GM19043 (cell line): ENCODE results near the gene PHF11.

Source experiments
- ATAC-seq: cut with Tn5 transposase; IDR thresholded peaks from one replicate; pipeline ENCODE4 v1.9.1; 2021; ENCODE audit warnings: low read depth; ENCODE audit not compliant: unreplicated experiment

The PHF11 gene

GRCh38 chr13:49497272-49497671 is 1.5 kb downstream of the PHF11 start:
- no peak for ATAC-seq

GRCh38 chr13:49498206-49498605 is 2.5 kb downstream of the PHF11 start:
- no peak for ATAC-seq

GRCh38 chr13:49499889-49500660 is 4.3 kb downstream of the PHF11 start:
- ATAC-seq: no peak

GRCh38 chr13:49502954-49503353 is 7.2 kb downstream of the PHF11 start:
- ATAC-seq: no peak

- ATAC-seq: no peak
Observed at GRCh38 chr13:49503951-49504350, 8.2 kb downstream of the PHF11 start.

- no peak for ATAC-seq
Observed at GRCh38 chr13:49512578-49512977, 16.8 kb downstream of the PHF11 start.

GRCh38 chr13:49516467-49516866 is 20.7 kb downstream of the PHF11 start:
- ATAC-seq: no peak

GRCh38 chr13:49517461-49517860 is 21.7 kb downstream of the PHF11 start:
- ATAC-seq: no peak

- ATAC-seq: no peak
Observed at GRCh38 chr13:49521224-49521623, 25.5 kb downstream of the PHF11 start.

GRCh38 chr13:49524740-49525501 is 29.2 kb downstream of the PHF11 start:
- ATAC-seq: no peak

GRCh38 chr13:49527123-49527522 is 31.4 kb downstream of the PHF11 start:
- no peak for ATAC-seq

- ATAC-seq: no peak
Observed at GRCh38 chr13:49528161-49528560, 32.4 kb downstream of the PHF11 start.

GRCh38 chr13:49530457-49530856 is 34.7 kb downstream of the PHF11 start:
- ATAC-seq: peak; percentile 70

GRCh38 chr13:49532593-49532992 is 36.8 kb downstream of the PHF11 start:
- ATAC-seq: no peak

- ATAC-seq: no peak
Observed at GRCh38 chr13:49533011-49533410, 37.3 kb downstream of the PHF11 start.

- no peak for ATAC-seq
Observed at GRCh38 chr13:49533591-49534269, 38.0 kb downstream of the PHF11 start.

- peak; percentile 55 for ATAC-seq
Observed at GRCh38 chr13:49536144-49536873, 40.6 kb downstream of the PHF11 start.

- ATAC-seq: no peak
Observed at GRCh38 chr13:49538404-49538803, 42.7 kb downstream of the PHF11 start.

GRCh38 chr13:49539313-49539712 is 43.6 kb downstream of the PHF11 start:
- ATAC-seq: no peak

GRCh38 chr13:49539746-49540145 is 44.0 kb downstream of the PHF11 start:
- ATAC-seq: no peak

- ATAC-seq: no peak
Observed at GRCh38 chr13:49540552-49540951, 44.8 kb downstream of the PHF11 start.
